ENCODE results near the gene CHORDC1.
"Not testable (repeated sequence)": the region's sequence is repeated elsewhere in the genome, so short reads cannot be mapped to it uniquely, and the experiment has no call there.

DNA sequence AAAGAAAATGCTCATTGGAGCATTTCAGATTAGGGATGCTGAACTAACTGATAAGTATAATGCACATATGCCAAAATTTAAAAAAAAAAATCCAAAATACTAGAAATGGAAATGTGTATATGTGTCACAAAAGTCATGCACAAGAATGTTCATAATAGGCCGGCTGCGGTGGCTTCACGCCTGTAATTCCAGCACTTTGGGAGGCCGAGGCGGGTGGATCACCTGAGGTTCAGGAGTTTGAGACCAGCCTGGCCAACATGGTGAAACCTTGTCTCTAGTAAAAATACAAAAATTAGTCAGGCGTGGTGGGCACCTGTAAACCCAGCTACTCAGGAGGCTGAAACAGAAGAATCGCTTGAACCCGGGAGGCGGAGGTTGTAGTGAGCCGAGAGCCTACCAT, 14.9 kb downstream of the CHORDC1 start:
- not testable (repeated sequence) for TF ChIP-seq CTCF, POLR2A (IDR thresholded peaks at IDR 0.05)

All from Peyer's patch (tissue), 4 donors.